OCI-LY7 (cell line): ENCODE measurements around the gene POU2AF1. TPM values are rescaled to one million over a fixed set of nuclear protein-coding genes. Genes with fewer than 3 reads are reported as not detected.

Experiments used
- BruUV-seq: library from RNA; stranded (reverse); fragments of 400-500 nt; replicated peaks from 2 replicates; lab custom pipeline; 2021; lab: Mats Ljungman, UMichigan
- CTCF ChIA-PET: fragments of 300-600 bp; sonication (Branson Sonifier 250); formaldehyde crosslinking; loops from one replicate; lab custom pipeline; 2022; ENCODE audit warnings: antibody characterized with exemption; ENCODE audit not compliant: unreplicated experiment; lab: Charles Lee
- POLR2A ChIA-PET: fragments of 300-600 bp; sonication (Branson Sonifier 250); formaldehyde crosslinking; loops from one replicate; lab custom pipeline; 2022; ENCODE audit warnings: antibody characterized with exemption; lab: Charles Lee
- DNase-seq: peaks from one replicate; pipeline ENCODE4 v3.0.0-alpha.2; 2015; ENCODE audit warnings: low spot score
- H2AFZ ChIP-seq: fragments of 200-600 bp; sonication (generic), shearing (Covaris generic); 2 replicates; pipeline ENCODE4 v1.6.1; 2014; ENCODE audit warnings: mild to moderate bottlenecking, antibody characterized with exemption, low read length, moderate library complexity
- H3K27ac ChIP-seq: fragments of 200-600 bp; sonication (generic); 2 replicates; pipeline ENCODE4 v1.5.1; 2014; ENCODE audit warnings: mixed run types, low read depth, mild to moderate bottlenecking, moderate library complexity, low read length, inconsistent platforms; ENCODE audit not compliant: poor library complexity, severe bottlenecking
- H3K36me3 ChIP-seq: fragments of 200-600 bp; sonication (generic); 2 replicates; pipeline ENCODE4 v1.6.1; 2014; ENCODE audit warnings: mild to moderate bottlenecking, antibody characterized with exemption, low read length, moderate library complexity, mixed read lengths; ENCODE audit not compliant: insufficient read depth
- H3K4me1 ChIP-seq: fragments of 200-600 bp; sonication (generic); 2 replicates; pipeline ENCODE4 v1.5.1; 2014; ENCODE audit warnings: mild to moderate bottlenecking, low read length; ENCODE audit not compliant: insufficient read depth, poor library complexity, severe bottlenecking
- H3K4me2 ChIP-seq: fragments of 200-600 bp; sonication (generic); 2 replicates; pipeline ENCODE4 v1.6.1; 2014; ENCODE audit warnings: mild to moderate bottlenecking, low read length
- H3K4me3 ChIP-seq: fragments of 200-600 bp; sonication (generic); 2 replicates; pipeline ENCODE4 v1.5.1; 2014; ENCODE audit warnings: mild to moderate bottlenecking, low read depth, low read length; ENCODE audit not compliant: poor library complexity, severe bottlenecking
- H3K79me2 ChIP-seq: fragments of 200-600 bp; sonication (generic); 2 replicates; pipeline ENCODE4 v1.6.1; 2016; ENCODE audit warnings: low read depth, mild to moderate bottlenecking, low read length, moderate library complexity, mixed read lengths; ENCODE audit not compliant: insufficient read depth
- H3K9me2 ChIP-seq: fragments of 200-600 bp; sonication (generic); 2 replicates; pipeline ENCODE4 v1.6.1; 2016; ENCODE audit warnings: mild to moderate bottlenecking, low read length, mixed read lengths; ENCODE audit not compliant: insufficient read depth
- H3K9me3 ChIP-seq: fragments of 200-600 bp; sonication (generic); 2 replicates; pipeline ENCODE4 v1.6.1; 2014; ENCODE audit warnings: mild to moderate bottlenecking, mixed run types, low read length, mixed read lengths
- H4K20me1 ChIP-seq: fragments of 200-600 bp; sonication (generic); 2 replicates; pipeline ENCODE4 v1.6.1; 2014; ENCODE audit warnings: mild to moderate bottlenecking, antibody characterized with exemption, low read length, moderate library complexity, mixed read lengths; ENCODE audit not compliant: insufficient read depth
- EZH2phosphoT487 ChIP-seq: fragments of 200-600 bp; sonication (generic); IDR thresholded peaks from 2 replicates; pipeline ENCODE4 v1.6.1; 2018; ENCODE audit warnings: low read depth, borderline replicate concordance, mild to moderate bottlenecking, mixed run types, antibody characterized with exemption, low read length, moderate library complexity, mixed read lengths
- intact Hi-C: fragments of 100-400 bp; cut with micrococcal nuclease; formaldehyde crosslinking; loops from one replicate; pipeline ENCODE4 v1.10.0; 2022; ENCODE audit not compliant: unreplicated experiment
- total RNA-seq, 2 experiments: library from RNA; depleted of rRNA in 1 of 2; stranded (reverse); fragments of >200 nt in 1 of 2; shearing (Covaris generic) in 1 of 2; gene quantifications; 2 replicates each; pipeline ENCODE4 v1.2.3, GENCODE V29; 2014 to 2022
- TF ChIP-seq, protein P1 (sequence below): fragments of 200-600 bp; sonication (generic); conservative IDR thresholded peaks from 2 replicates; pipeline ENCODE4 v1.5.1; 2014; ENCODE audit warnings: mild to moderate bottlenecking, antibody characterized with exemption, low read length, moderate library complexity, mixed read lengths

Gene POU2AF1
- total RNA-seq, 2 experiments from 2014 or later, result 86.1 to 285 TPM

DNA sequence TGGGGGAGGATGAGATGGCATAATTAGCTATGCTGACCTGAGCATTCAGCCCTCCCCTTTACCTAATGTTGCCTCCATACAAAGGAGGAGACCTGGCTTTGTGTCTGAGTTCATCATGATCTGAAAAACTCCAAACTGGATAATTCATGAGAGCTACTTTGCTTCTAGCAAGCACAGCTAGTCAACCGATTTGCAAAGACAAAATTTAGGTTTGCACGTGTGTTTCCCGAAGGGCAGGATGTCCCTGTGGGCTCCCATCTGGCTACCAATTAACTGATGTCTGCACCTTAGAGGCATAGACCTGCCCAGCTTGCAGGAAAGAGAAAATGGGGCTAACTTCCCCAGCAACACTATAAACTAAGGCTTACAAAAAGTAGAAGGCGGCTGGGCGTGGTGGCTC, 42.2 kb upstream of the POU2AF1 start:
- Histone ChIP-seq H3K4me1 (peaks cover 75% of the 10 kb centered on the region), H3K36me3 (0 out of 2 replicates have a peak, but pooled peaks cover 9% of the 10 kb centered on the region), H4K20me1 (no peaks in the 10 kb centered on the region; the same call in 1 of the 2 replicates), H3K4me2 (peak overlapping the region; percentile 35; the same call in 1 of the 2 replicates), H3K4me3 (no peak overlapping the region), H3K79me2 (no peaks in the 10 kb centered on the region; the same call in 1 of the 2 replicates), H2AFZ (no peak overlapping the region; the same call in 1 of the 2 replicates), H3K27ac (peak overlapping the region; percentile 67), H3K9me3 (peaks cover 9% of the 10 kb centered on the region; the same call in 1 of the 2 replicates), H3K9me2 (no peaks in the 10 kb centered on the region)
- peak; percentile 72 for DNase-seq
- BruUV-seq, result no TSS peak
- POLR2A ChIA-PET, result interaction anchor here (0.6 to 17.9 kb wide), 9 partner anchors 15 to 258 kb away, joined by 3 to 577 read pairs (median 5); partner anchors contain the start of gene POU2AF1
- CTCF ChIA-PET, result interaction anchor here (1.5 to 2.4 kb wide), 4 partner anchors 10 to 139 kb away, joined by 4 to 8 read pairs (median 5); no protein-coding TSS in a partner anchor
- intact Hi-C loops, result no loop called here
- TF ChIP-seq, protein P1, sequence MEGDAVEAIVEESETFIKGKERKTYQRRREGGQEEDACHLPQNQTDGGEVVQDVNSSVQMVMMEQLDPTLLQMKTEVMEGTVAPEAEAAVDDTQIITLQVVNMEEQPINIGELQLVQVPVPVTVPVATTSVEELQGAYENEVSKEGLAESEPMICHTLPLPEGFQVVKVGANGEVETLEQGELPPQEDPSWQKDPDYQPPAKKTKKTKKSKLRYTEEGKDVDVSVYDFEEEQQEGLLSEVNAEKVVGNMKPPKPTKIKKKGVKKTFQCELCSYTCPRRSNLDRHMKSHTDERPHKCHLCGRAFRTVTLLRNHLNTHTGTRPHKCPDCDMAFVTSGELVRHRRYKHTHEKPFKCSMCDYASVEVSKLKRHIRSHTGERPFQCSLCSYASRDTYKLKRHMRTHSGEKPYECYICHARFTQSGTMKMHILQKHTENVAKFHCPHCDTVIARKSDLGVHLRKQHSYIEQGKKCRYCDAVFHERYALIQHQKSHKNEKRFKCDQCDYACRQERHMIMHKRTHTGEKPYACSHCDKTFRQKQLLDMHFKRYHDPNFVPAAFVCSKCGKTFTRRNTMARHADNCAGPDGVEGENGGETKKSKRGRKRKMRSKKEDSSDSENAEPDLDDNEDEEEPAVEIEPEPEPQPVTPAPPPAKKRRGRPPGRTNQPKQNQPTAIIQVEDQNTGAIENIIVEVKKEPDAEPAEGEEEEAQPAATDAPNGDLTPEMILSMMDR, result no peak
- TF ChIP-seq EZH2phosphoT487, result no peak

DNA sequence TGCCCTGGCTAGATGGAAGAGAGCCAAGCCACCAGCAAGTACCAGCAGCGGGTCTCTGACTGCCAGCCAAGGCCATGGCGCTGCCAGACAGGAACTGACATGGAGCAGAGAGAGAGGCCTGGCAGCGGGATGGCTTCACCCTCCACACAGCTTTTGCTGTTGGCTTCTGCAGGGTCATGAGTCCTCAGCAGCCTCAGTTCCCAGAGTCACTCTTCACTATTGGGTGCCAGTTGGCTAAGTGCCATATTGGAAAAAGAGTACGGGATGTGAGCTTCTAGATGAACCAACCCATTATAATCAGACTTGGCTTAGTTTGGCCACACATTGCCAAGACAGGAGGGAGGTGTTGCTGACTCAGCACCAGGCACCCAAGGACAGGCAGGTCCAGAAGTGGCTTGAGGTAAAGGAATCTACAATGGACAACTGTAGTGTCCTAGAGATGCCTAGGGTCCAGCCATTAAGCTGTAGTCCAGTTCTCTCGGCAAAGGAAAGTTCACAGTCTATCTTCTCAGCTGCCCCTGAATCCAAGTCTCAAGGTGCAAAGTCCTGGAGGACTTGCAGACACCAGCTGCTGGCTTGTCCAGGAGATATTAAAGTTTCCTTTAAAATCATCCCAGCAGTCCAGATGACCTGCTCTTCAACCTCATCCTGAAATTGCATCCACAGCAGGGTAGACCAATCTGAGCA, 40.7 kb upstream of the POU2AF1 start:
- 0 out of 2 replicates have a peak, but pooled peaks cover 9% of the 10 kb centered on the region for H3K36me3 ChIP-seq
- no TSS peak for BruUV-seq
- H3K27ac ChIP-seq, result peak overlapping the region; percentile 97
- H3K9me2 ChIP-seq, result no peaks in the 10 kb centered on the region
- POLR2A ChIA-PET, result interaction anchor here (0.5 to 17.9 kb wide), 16 partner anchors 9 to 524 kb away, joined by 3 to 577 read pairs (median 4); partner anchors contain the start of gene POU2AF1
- peaks cover 9% of the 10 kb centered on the region; the same call in 1 of the 2 replicates for H3K9me3 ChIP-seq
- H3K79me2 ChIP-seq, result no peaks in the 10 kb centered on the region; the same call in 1 of the 2 replicates
- TF ChIP-seq, protein P1, result no peak
- H4K20me1 ChIP-seq, result no peaks in the 10 kb centered on the region; the same call in 1 of the 2 replicates
- no peak for DNase-seq
- H3K4me3 ChIP-seq, result no peak overlapping the region
- peaks cover 89% of the 10 kb centered on the region for H3K4me1 ChIP-seq
- H2AFZ ChIP-seq, result no peak overlapping the region; the same call in 1 of the 2 replicates
- peak overlapping the region; percentile 90 for H3K4me2 ChIP-seq
- intact Hi-C loops, result loop anchor here (5.0 kb wide), 1 partner anchor 242 kb away; no protein-coding TSS in a partner anchor
- CTCF ChIA-PET, result interaction anchor here (1.0 to 3.9 kb wide), 10 partner anchors 10 to 137 kb away, joined by 3 to 35 read pairs (median 5); no protein-coding TSS in a partner anchor
